HepG2 (cell line): Measurements from ENCODE around the gene CAMK2A. TPM values are rescaled to one million over a fixed set of nuclear protein-coding genes. Genes with fewer than 3 reads are reported as not detected.
A peak's percentile ranks its signal among the peaks of the same experiment; 100 is the strongest.

Source experiments
- ATAC-seq: fragments of 200-7000 bp; cut with Tn5 transposase; 3 replicates; pipeline ENCODE4 v1.9.1; 2020; ENCODE audit warnings: mild to moderate bottlenecking, moderate library complexity
- BruUV-seq: library from RNA; stranded (reverse); fragments of 400-500 nt; replicated peaks from 2 replicates; lab custom pipeline; 2021; lab: Mats Ljungman, UMichigan
- CTCF ChIA-PET: fragments of 300-600 bp; formaldehyde crosslinking; extraction: SDS; loops from one replicate; lab custom pipeline; 2021; ENCODE audit warnings: low total read pairs, inconsistent platforms, low intra/inter-chr PET ratio; lab: Yijun Ruan, JAX
- POLR2A ChIA-PET: fragments of 350-600 bp; sonication (Branson Sonifier 250); formaldehyde crosslinking; loops from one replicate; lab custom pipeline; 2020; ENCODE audit warnings: antibody characterized with exemption, inconsistent platforms; lab: Yijun Ruan, JAX
- DNase-seq: peaks from one replicate; pipeline ENCODE4 v3.0.0-alpha.2; 2015; ENCODE audit warnings: low spot score
- FAIRE-seq: peaks from 3 replicates; lab custom pipeline; 2011; peaks lifted over from hg19 to GRCh38; lab: Jason Lieb, UNC
- H2AFZ ChIP-seq: one replicate; pipeline ENCODE4 v1.6.1; 2011; ENCODE audit warnings: low read length, inconsistent platforms
- H3K27ac ChIP-seq: fragments of 300-600 bp; 3 replicates; pipeline ENCODE4 v1.8.0; 2011; ENCODE audit warnings: mixed run types, mild to moderate bottlenecking, mixed read lengths, low read length, inconsistent platforms; ENCODE audit not compliant: insufficient read depth; ENCODE audit errors: extremely low read length
- H3K27me3 ChIP-seq, 2 experiments: fragments of 200-600 bp in 1 of 2; 2 replicates in 1 of 2; 3 replicates in 1 of 2; pipeline versions ENCODE4 v1.6.0 to v1.8.0; 2011; ENCODE audit warnings: low read length in 2 of 2, mild to moderate bottlenecking in 2 of 2, moderate library complexity in 2 of 2, inconsistent platforms in 1 of 2; ENCODE audit not compliant: insufficient read depth in 2 of 2, control insufficient read depth in 1 of 2
- H3K36me3 ChIP-seq, 2 experiments: fragments of 200-600 bp in 1 of 2; replicated peaks in 1 of 2; 2 replicates in 1 of 2; 3 replicates in 1 of 2; pipeline versions ENCODE4 v1.5.1 to v1.8.0; 2011; ENCODE audit warnings: low read length in 2 of 2, inconsistent platforms in 1 of 2; ENCODE audit not compliant: insufficient read depth in 2 of 2, control insufficient read depth in 1 of 2
- H3K4me1 ChIP-seq: 2 replicates; pipeline ENCODE4 v1.5.1; 2012; ENCODE audit warnings: low read length, inconsistent platforms; ENCODE audit not compliant: insufficient read depth
- H3K4me2 ChIP-seq: 2 replicates; pipeline ENCODE4 v1.6.0; 2011; ENCODE audit warnings: low read depth, low read length, inconsistent platforms
- H3K4me3 ChIP-seq, 3 experiments: fragments of 200-600 bp in 1 of 3; sonication (generic), shearing (Covaris generic) in 1 of 3; replicated peaks in 1 of 3; 2 replicates each; pipeline ENCODE4 v1.5.1; 2011 to 2016; ENCODE audit warnings: low read length in 3 of 3, inconsistent platforms in 2 of 3, low read depth in 2 of 3, mild to moderate bottlenecking in 2 of 3, control low read depth in 1 of 3, mixed read lengths in 1 of 3; ENCODE audit not compliant: insufficient read depth in 1 of 3
- H3K79me2 ChIP-seq: one replicate; pipeline ENCODE4 v1.6.1; 2011; ENCODE audit warnings: low read length, inconsistent platforms; ENCODE audit not compliant: insufficient read depth
- H3K9ac ChIP-seq: 2 replicates; pipeline ENCODE4 v1.6.0; 2011; ENCODE audit warnings: mild to moderate bottlenecking, low read depth, low read length, inconsistent platforms; ENCODE audit not compliant: insufficient read depth
- H3K9me3 ChIP-seq: 2 replicates; pipeline ENCODE4 v1.5.1; 2012; ENCODE audit warnings: mild to moderate bottlenecking, low read length
- H4K20me1 ChIP-seq: 2 replicates; pipeline ENCODE4 v1.6.0; 2011; ENCODE audit warnings: inconsistent platforms, mild to moderate bottlenecking, low read length, moderate library complexity; ENCODE audit not compliant: insufficient read depth
- CBFB ChIP-seq: sonication (generic); formaldehyde crosslinking; IDR thresholded peaks from 2 replicates; pipeline ENCODE4 v1.4.0; 2020; ENCODE audit warnings: missing genetic modification reagents
- CHCHD3 ChIP-seq: sonication (generic); formaldehyde crosslinking; IDR thresholded peaks from 2 replicates; pipeline ENCODE4 v1.8.0; 2022; ENCODE audit warnings: mild to moderate bottlenecking, missing genetic modification reagents, moderate library complexity
- FOXC1 ChIP-seq: sonication (generic); formaldehyde crosslinking; IDR thresholded peaks from 2 replicates; pipeline ENCODE4 v1.8.0; 2022; ENCODE audit warnings: mild to moderate bottlenecking, missing genetic modification reagents, borderline replicate concordance
- HDAC6 ChIP-seq: fragments of 200-600 bp; sonication (generic); IDR thresholded peaks from 2 replicates; pipeline ENCODE4 v1.7.0; 2017; ENCODE audit warnings: mild to moderate bottlenecking, antibody characterized with exemption, low read length, low read depth
- MED1 ChIP-seq: sonication (generic); formaldehyde crosslinking; IDR thresholded peaks from 2 replicates; pipeline ENCODE4 v1.4.0; 2020; ENCODE audit warnings: missing genetic modification reagents
- MIER2 ChIP-seq: IDR thresholded peaks from 2 replicates; pipeline ENCODE4 v1.6.1; 2016; ENCODE audit warnings: missing biosample characterization, missing genetic modification reagents
- NR2F2 ChIP-seq: IDR thresholded peaks from 2 replicates; pipeline ENCODE4 v1.6.1; 2012; ENCODE audit warnings: low read depth, inconsistent platforms, borderline replicate concordance
- STAG1 ChIP-seq: sonication (generic); formaldehyde crosslinking; IDR thresholded peaks from 2 replicates; pipeline ENCODE4 v1.4.0; 2020; ENCODE audit warnings: missing genetic modification reagents
- TGIF2 ChIP-seq: IDR thresholded peaks from 2 replicates; pipeline ENCODE4 v1.6.1; 2016; ENCODE audit warnings: control low read depth, missing compliant biosample characterization
- ZNF180 ChIP-seq: sonication (generic); formaldehyde crosslinking; IDR thresholded peaks from 2 replicates; pipeline ENCODE4 v1.4.0; 2020; ENCODE audit warnings: low read depth, missing genetic modification reagents, borderline replicate concordance
- ZNF230 ChIP-seq: sonication (generic); formaldehyde crosslinking; IDR thresholded peaks from 2 replicates; pipeline ENCODE4 v1.4.0; 2020; ENCODE audit warnings: mild to moderate bottlenecking, missing genetic modification reagents
- ZNF335 ChIP-seq: sonication (generic); formaldehyde crosslinking; IDR thresholded peaks from 2 replicates; pipeline ENCODE4 v1.4.0; 2020; ENCODE audit warnings: missing genetic modification reagents
- ZNF354B ChIP-seq: sonication (generic); formaldehyde crosslinking; IDR thresholded peaks from 2 replicates; pipeline ENCODE4 v1.8.0; 2022; ENCODE audit warnings: mild to moderate bottlenecking, missing genetic modification reagents
- ZNF530 ChIP-seq: sonication (generic); formaldehyde crosslinking; IDR thresholded peaks from 2 replicates; pipeline ENCODE4 v1.5.0; 2020; ENCODE audit warnings: low read depth, mild to moderate bottlenecking, missing genetic modification reagents
- WGBS: methylation state at CpG from one replicate; pipeline ENCODE4 v1.1.6; 2017; ENCODE audit warnings: low lambda C conversion rate; 5-methylcytosine and 5-hydroxymethylcytosine counted together
- in situ Hi-C: cut with HindIII; loops from 2 replicates; pipeline ENCODE4 v1.10.0; 2017; ENCODE audit warnings: low pct_unique_long_range_greater_than_20kb; ENCODE audit not compliant: extremely low pct_ligation_motif_present
- intact Hi-C: fragments of 100-400 bp; cut with micrococcal nuclease; formaldehyde crosslinking; loops from one replicate; pipeline ENCODE4 v1.10.0; 2022; ENCODE audit not compliant: unreplicated experiment
- polyA plus RNA-seq, 8 experiments: library from polyadenylated mRNA; depleted of rRNA in 3 of 8; stranded (reverse) in 7 of 8; unstranded in 1 of 8; fragments of >200 nt; fragmentation: Illumina TruSeq in 4 of 8; extraction: Trizol in 4 of 8; gene quantifications; 2 replicates each; pipeline versions ENCODE4 v1.2.1 to v1.2.3, GENCODE V29; 2011 to 2016; ENCODE audit warnings: low read depth in 4 of 8, missing spikeins in 1 of 8, mixed read lengths in 1 of 8; ENCODE audit not compliant: insufficient read depth in 1 of 8
- total RNA-seq, 5 experiments: library from RNA; depleted of rRNA; stranded (reverse); fragments of >200 nt; fragmentation: Illumina TruSeq; extraction: Trizol; gene quantifications; 2 replicates each; pipeline ENCODE4 v1.2.3, GENCODE V29; 2016; ENCODE audit warnings: low read depth in 1 of 5
- TF ChIP-seq, protein P1 (sequence below): sonication (generic); formaldehyde crosslinking; IDR thresholded peaks from 2 replicates; pipeline ENCODE4 v1.8.0; 2022; ENCODE audit warnings: mild to moderate bottlenecking, missing genetic modification reagents, moderate library complexity
- TF ChIP-seq, protein P2 (sequence below): sonication (generic); formaldehyde crosslinking; IDR thresholded peaks from 2 replicates; pipeline ENCODE4 v1.5.0; 2020; ENCODE audit warnings: mild to moderate bottlenecking, missing genetic modification reagents, moderate library complexity
- TF ChIP-seq, protein P3 (sequence below), 2 experiments: sonication (generic) in 1 of 2; formaldehyde crosslinking in 1 of 2; IDR thresholded peaks; 2 replicates each; pipeline versions ENCODE4 v1.5.1 to v1.6.1; 2011 to 2020; ENCODE audit warnings: borderline replicate concordance in 1 of 2, low read depth in 1 of 2, low read length in 1 of 2, mild to moderate bottlenecking in 1 of 2, missing genetic modification reagents in 1 of 2, moderate library complexity in 1 of 2

CAMK2A gene
- total and polyA plus RNA-seq, 2 of the 13 experiments (the other 11 are each of a cell fraction or from before 2014, with no cell fraction given) = 0.11 TPM; not detected in 1

DNA sequence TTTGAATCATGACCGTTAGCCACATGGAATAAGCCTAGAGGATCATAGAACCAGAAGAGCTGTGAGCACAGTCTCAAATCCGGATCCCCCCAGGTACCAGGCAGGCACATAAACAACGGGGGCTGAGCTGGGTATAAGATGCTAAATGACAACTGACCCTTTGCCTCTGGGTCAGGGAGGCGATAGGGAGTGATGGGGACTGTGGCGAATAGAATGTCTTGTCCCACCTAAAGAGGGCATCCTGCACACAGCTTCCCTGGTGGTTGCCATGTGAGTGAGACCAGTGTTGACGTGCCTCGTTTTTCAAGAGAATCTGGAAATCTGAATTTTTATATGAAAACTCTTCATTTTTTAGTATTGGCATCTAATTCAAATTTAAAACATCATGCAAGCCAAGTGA is 66.1 kb downstream of the CAMK2A start:
- FAIRE-seq (no peak), ATAC-seq (no peak), DNase-seq (no peak)
- H3K79me2 ChIP-seq = no peaks in the 10 kb centered on the region
- WGBS = 32% methylated on average over 7 of the region's 7 CpGs
- no peak overlapping the region for H3K4me2 ChIP-seq
- H3K36me3 ChIP-seq = no peaks in the 10 kb centered on the region
- in situ Hi-C loops (no loop called here), intact Hi-C loops (no loop called here)
- no peak overlapping the region for H3K27ac ChIP-seq
- 0 out of 2 replicates have a peak, but pooled peaks cover 5% of the 10 kb centered on the region for H3K4me1 ChIP-seq
- no peak overlapping the region for H2AFZ ChIP-seq
- no peaks in the 10 kb centered on the region for H4K20me1 ChIP-seq
- ChIA-PET CTCF (no interaction called here), POLR2A (no interaction called here)
- TF ChIP-seq ZNF230 (CRISPR knock-in tag) (no peak), ZNF530 (no peak), HDAC6 (no peak), STAG1 (CRISPR knock-in tag) (peak; percentile 13; the same call in 1 of the 2 replicates), CHCHD3 (CRISPR knock-in tag) (no peak), ZNF180 (peak; percentile 97; the same call in 1 of the 2 replicates), ZNF354B (no peak), FOXC1 (CRISPR knock-in tag) (no peak), CBFB (no peak), TGIF2 (no peak), ZNF335 (CRISPR knock-in tag) (no peak), MED1 (no peak), NR2F2 (no peak), MIER2 (CRISPR knock-in tag) (no peak)
- TF ChIP-seq, protein P1, sequence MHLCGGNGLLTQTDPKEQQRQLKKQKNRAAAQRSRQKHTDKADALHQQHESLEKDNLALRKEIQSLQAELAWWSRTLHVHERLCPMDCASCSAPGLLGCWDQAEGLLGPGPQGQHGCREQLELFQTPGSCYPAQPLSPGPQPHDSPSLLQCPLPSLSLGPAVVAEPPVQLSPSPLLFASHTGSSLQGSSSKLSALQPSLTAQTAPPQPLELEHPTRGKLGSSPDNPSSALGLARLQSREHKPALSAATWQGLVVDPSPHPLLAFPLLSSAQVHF = no peak
- TF ChIP-seq, protein P2, sequence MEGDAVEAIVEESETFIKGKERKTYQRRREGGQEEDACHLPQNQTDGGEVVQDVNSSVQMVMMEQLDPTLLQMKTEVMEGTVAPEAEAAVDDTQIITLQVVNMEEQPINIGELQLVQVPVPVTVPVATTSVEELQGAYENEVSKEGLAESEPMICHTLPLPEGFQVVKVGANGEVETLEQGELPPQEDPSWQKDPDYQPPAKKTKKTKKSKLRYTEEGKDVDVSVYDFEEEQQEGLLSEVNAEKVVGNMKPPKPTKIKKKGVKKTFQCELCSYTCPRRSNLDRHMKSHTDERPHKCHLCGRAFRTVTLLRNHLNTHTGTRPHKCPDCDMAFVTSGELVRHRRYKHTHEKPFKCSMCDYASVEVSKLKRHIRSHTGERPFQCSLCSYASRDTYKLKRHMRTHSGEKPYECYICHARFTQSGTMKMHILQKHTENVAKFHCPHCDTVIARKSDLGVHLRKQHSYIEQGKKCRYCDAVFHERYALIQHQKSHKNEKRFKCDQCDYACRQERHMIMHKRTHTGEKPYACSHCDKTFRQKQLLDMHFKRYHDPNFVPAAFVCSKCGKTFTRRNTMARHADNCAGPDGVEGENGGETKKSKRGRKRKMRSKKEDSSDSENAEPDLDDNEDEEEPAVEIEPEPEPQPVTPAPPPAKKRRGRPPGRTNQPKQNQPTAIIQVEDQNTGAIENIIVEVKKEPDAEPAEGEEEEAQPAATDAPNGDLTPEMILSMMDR = 0 out of 2 replicates have a peak, but pooled peaks have one; percentile 15
- TF ChIP-seq, protein P3, sequence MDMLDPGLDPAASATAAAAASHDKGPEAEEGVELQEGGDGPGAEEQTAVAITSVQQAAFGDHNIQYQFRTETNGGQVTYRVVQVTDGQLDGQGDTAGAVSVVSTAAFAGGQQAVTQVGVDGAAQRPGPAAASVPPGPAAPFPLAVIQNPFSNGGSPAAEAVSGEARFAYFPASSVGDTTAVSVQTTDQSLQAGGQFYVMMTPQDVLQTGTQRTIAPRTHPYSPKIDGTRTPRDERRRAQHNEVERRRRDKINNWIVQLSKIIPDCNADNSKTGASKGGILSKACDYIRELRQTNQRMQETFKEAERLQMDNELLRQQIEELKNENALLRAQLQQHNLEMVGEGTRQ (IDR thresholded peaks at IDR 0.05; ENCODE audit: low read depth, low read length) = no peak
- TF ChIP-seq, protein P3 (CRISPR knock-in tag; IDR thresholded peaks at IDR 0.05; ENCODE audit: borderline replicate concordance) = no peak
- no peak overlapping the region for H3K4me3 ChIP-seq
- no peaks in the 10 kb centered on the region for H3K9me3 ChIP-seq
- no peak overlapping the region for H3K9ac ChIP-seq
- BruUV-seq = no TSS peak
- peaks cover 2 to 42% of the 10 kb centered on the region in 2 experiments; a peak in 3 of 5 replicates for H3K27me3 ChIP-seq
